Measurements from ENCODE around the gene MCRS1.

MCRS1 gene

GRCh38 chr12:49582201-49582600 lies 14.3 kb upstream of the MCRS1 start:
- no peak for DNase-seq

- DNase-seq, result no peak
These were observed 12.9 kb upstream of the MCRS1 start for GRCh38 chr12:49580572-49581535.

GRCh38 chr12:49578471-49579112 lies 10.7 kb upstream of the MCRS1 start:
- DNase-seq, result no peak

GRCh38 chr12:49577589-49578315 lies 9.8 kb upstream of the MCRS1 start:
- DNase-seq, result no peak

GRCh38 chr12:49568442-49569162 lies 660 bp upstream of the MCRS1 start:
- DNase-seq, result no peak

GRCh38 chr12:49567302-49567610 lies 686 bp downstream of the MCRS1 start:
- DNase-seq, result no peak

- no peak for DNase-seq
These were observed 1.6 kb downstream of the MCRS1 start for GRCh38 chr12:49566361-49566760.

- no peak for DNase-seq
These were observed 2.3 kb downstream of the MCRS1 start for GRCh38 chr12:49565406-49566265.

GRCh38 chr12:49564686-49565405 lies 3.1 kb downstream of the MCRS1 start:
- DNase-seq, result no peak

GRCh38 chr12:49563951-49564685 lies 3.8 kb downstream of the MCRS1 start:
- DNase-seq, result no peak

- DNase-seq, result no peak
These were observed 5.1 kb downstream of the MCRS1 start for GRCh38 chr12:49562831-49563230.

- no peak for DNase-seq
These were observed 5.7 kb downstream of the MCRS1 start for GRCh38 chr12:49562233-49562632.

- DNase-seq, result no peak
These were observed 7.2 kb downstream of the MCRS1 start for GRCh38 chr12:49560695-49561094.

GRCh38 chr12:49559011-49559675 lies 8.8 kb downstream of the MCRS1 start:
- DNase-seq, result no peak

GRCh38 chr12:49558526-49558925 lies 9.4 kb downstream of the MCRS1 start:
- DNase-seq, result no peak

- no peak for DNase-seq
These were observed 10.1 kb downstream of the MCRS1 start for GRCh38 chr12:49557917-49558215.

- DNase-seq, result no peak
These were observed 10.6 kb downstream of the MCRS1 start for GRCh38 chr12:49557187-49557916.

GRCh38 chr12:49556391-49557186 lies 11.4 kb downstream of the MCRS1 start:
- no peak for DNase-seq

All from GF-D8 (cell line).